RWPE1 (cell line): ENCODE data around the gene PIK3CD.
"Not testable (repeated sequence)": the region's sequence is repeated elsewhere in the genome, so short reads cannot be mapped to it uniquely, and the experiment has no call there.

Source experiments
- CTCF ChIA-PET: fragments of 350-600 bp; sonication (Branson Sonifier 250); formaldehyde crosslinking; extraction: SDS; loops from one replicate; lab custom pipeline; 2021; lab: Yijun Ruan, JAX
- POLR2A ChIA-PET: fragments of 400-600 bp; formaldehyde crosslinking; extraction: SDS; loops from one replicate; lab custom pipeline; 2020; ENCODE audit warnings: antibody characterized with exemption; ENCODE audit not compliant: low non-redundant PET; lab: Yijun Ruan, JAX
- DNase-seq: peaks from one replicate; pipeline ENCODE4 v3.0.0; 2012; ENCODE audit warnings: low spot score
- H3K27ac ChIP-seq: fragments of 450-650 bp; 2 replicates; pipeline ENCODE4 v1.5.1; 2017
- CTCF ChIP-seq: fragments of 450-650 bp; conservative IDR thresholded peaks from 2 replicates; pipeline ENCODE4 v1.5.1; 2017; ENCODE audit warnings: low read depth, mild to moderate bottlenecking

Gene PIK3CD

DNA sequence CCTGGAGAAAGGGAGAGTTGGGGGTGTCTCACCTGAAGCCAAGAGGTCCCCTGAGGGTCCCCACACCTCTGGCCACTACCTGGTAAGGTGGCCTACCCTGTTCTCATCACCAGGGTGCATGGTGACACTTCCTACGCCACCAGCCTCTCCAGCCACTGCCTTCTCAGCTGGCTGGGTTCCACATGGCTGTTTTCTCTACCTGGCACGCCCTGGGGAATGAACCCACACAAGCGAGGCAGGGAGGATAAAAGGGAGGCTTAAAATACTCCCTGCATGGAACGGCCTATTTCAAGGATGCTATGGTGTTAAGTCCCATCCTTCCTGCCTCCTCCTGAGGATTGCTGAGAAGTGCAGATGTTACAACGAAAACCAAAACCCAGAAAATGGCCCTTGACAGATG, 84.7 kb downstream of the PIK3CD start:
- CTCF ChIA-PET: interaction anchor here (0.6 kb wide), 1 partner anchor 298 kb away, joined by 4 read pairs; no protein-coding TSS in a partner anchor
- no peak for TF ChIP-seq CTCF
- H3K27ac ChIP-seq: no peak overlapping the region
- DNase-seq: no peak
- POLR2A ChIA-PET: no interaction called here

- no peak for TF ChIP-seq CTCF
- DNase-seq: no peak
- CTCF ChIA-PET: interaction anchor here (0.7 to 1.4 kb wide), 2 partner anchors 12 to 298 kb away, joined by 3 to 5 read pairs; no protein-coding TSS in a partner anchor
- POLR2A ChIA-PET: no interaction called here
- H3K27ac ChIP-seq: peak overlapping the region; percentile 12; the same call in 1 of the 2 replicates
Observed at GRCh38 chr1:9737057-9737456, 85.5 kb downstream of the PIK3CD start.

DNA sequence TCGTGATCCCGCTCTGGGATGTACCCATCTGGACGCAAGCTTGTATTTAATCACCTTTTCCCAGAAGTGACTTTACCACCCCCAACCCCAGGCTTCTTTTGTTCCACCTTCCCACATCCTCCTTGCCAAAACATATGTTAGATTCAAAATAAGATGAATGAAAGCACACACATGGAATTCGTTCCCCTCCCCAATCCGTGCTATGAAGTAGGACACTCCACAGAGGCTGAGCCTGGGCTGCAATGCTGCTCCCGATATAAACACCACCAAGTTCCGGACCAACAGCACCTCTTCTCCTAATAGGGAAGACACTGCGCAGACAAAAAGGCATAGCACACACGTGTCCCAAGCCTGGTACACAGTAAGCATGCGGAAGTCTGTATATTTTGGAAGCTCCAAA, 86.1 kb downstream of the PIK3CD start:
- TF ChIP-seq CTCF: no peak
- DNase-seq: no peak
- CTCF ChIA-PET: interaction anchor here (0.7 to 1.4 kb wide), 2 partner anchors 13 to 297 kb away, joined by 3 to 5 read pairs; no protein-coding TSS in a partner anchor
- peak overlapping the region; percentile 45; the same call in 1 of the 2 replicates for H3K27ac ChIP-seq
- POLR2A ChIA-PET: interaction anchor here (0.5 kb wide), 1 partner anchor 75 kb away, joined by 4 read pairs; no protein-coding TSS in a partner anchor

GRCh38 chr1:9744106-9744799, 92.7 kb downstream of the PIK3CD start:
- TF ChIP-seq CTCF: no peak
- POLR2A ChIA-PET: no interaction called here
- 0 out of 2 replicates have a peak overlapping the region, but pooled peaks have one; percentile 21 for H3K27ac ChIP-seq
- CTCF ChIA-PET: interaction anchor here (0.6 to 1.2 kb wide), 2 partner anchors 65 to 117 kb away, joined by 5 to 7 read pairs; no protein-coding TSS in a partner anchor
- no peak for DNase-seq

GRCh38 chr1:9746211-9746610, 94.7 kb downstream of the PIK3CD start:
- ChIA-PET POLR2A (interaction anchor here (0.6 kb wide), 1 partner anchor 19 kb away, joined by 4 read pairs; no protein-coding TSS in a partner anchor), CTCF (interaction anchor here (0.6 kb wide), 1 partner anchor 748 kb away, joined by 3 read pairs; no protein-coding TSS in a partner anchor)
- H3K27ac ChIP-seq: no peak overlapping the region; the same call in 1 of the 2 replicates
- no peak for TF ChIP-seq CTCF
- no peak for DNase-seq

DNA sequence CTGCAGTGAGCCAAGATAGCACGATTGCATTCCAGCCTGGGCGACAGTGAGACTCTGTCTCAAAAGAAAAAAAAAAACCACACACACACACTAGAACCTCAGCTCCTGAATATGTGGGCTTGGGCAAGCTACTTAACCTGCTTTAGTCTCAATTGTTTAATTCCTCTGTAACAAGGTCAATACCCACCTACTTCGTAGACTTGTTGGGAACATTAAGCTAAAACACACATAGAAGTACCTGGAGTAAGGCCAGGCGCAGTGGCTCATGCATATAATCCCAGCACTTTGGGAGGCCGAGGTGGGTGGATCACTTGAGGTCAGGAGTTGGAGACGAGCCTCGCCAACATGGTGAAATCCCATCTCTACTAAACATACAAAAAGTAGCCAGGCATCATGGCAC, 95.1 kb downstream of the PIK3CD start:
- H3K27ac ChIP-seq: no peak overlapping the region; the same call in 1 of the 2 replicates
- TF ChIP-seq CTCF: no peak
- POLR2A ChIA-PET: interaction anchor here (0.6 kb wide), 1 partner anchor 19 kb away, joined by 4 read pairs; no protein-coding TSS in a partner anchor
- CTCF ChIA-PET: no interaction called here
- no peak for DNase-seq

GRCh38 chr1:9748391-9748790, 96.9 kb downstream of the PIK3CD start:
- CTCF ChIA-PET, H3K27ac ChIP-seq, DNase-seq, POLR2A ChIA-PET: not testable (repeated sequence)
